Upper lobe of right lung (tissue), 1 donor: Measurements from ENCODE around the gene SLC22A4. TPM values are rescaled to one million over a fixed set of nuclear protein-coding genes. Genes with fewer than 3 reads are reported as not detected.
A peak's percentile ranks its signal among the peaks of the same experiment; 100 is the strongest.

ENCODE experiments used
- ATAC-seq: fragments of 200-7000 bp; cut with Tn5 transposase; one replicate; pipeline ENCODE4 v1.9.1; 2020; ENCODE audit warnings: mild to moderate bottlenecking, moderate library complexity
- DNase-seq: peaks from one replicate; pipeline ENCODE4 v3.0.0-alpha.2; 2020
- H3K27ac ChIP-seq: fragments of 200-600 bp; one replicate; pipeline ENCODE4 v1.8.0; 2022
- H3K27me3 ChIP-seq: fragments of 200-600 bp; one replicate; pipeline ENCODE4 v1.8.0; 2022; ENCODE audit warnings: mild to moderate bottlenecking
- H3K36me3 ChIP-seq: fragments of 200-600 bp; one replicate; pipeline ENCODE4 v1.8.0; 2022
- H3K4me1 ChIP-seq: fragments of 200-600 bp; one replicate; pipeline ENCODE4 v1.8.0; 2022
- H3K4me3 ChIP-seq: fragments of 200-600 bp; one replicate; pipeline ENCODE4 v1.8.0; 2022; ENCODE audit warnings: mild to moderate bottlenecking
- H3K9me3 ChIP-seq: fragments of 200-600 bp; one replicate; pipeline ENCODE4 v1.8.0; 2022
- CTCF ChIP-seq: fragments of 200-600 bp; IDR thresholded peaks from one replicate; pipeline ENCODE4 v1.8.0; 2022; ENCODE audit warnings: antibody characterized with exemption
- intact Hi-C: fragments of 100-400 bp; cut with DNase I; formaldehyde crosslinking; loops from one replicate; pipeline ENCODE4 v1.11.0; 2022
- total RNA-seq: library from RNA; stranded (reverse); fragmentation: NEBNext Ultra II Directional; extraction: Animal tissue kit (Norgen Biotek cat#: 25700); gene quantifications from one replicate; pipeline ENCODE4 v1.2.1, GENCODE V29; 2021
- donor health status: DM: no; HTN: yes; CAD: no; lungs with severe emphysema.

Gene SLC22A4
- total RNA-seq, 1 donor from 2014 or later = 1.8 TPM

- no peak for TF ChIP-seq CTCF
- no peak for DNase-seq
- no peaks in the 10 kb centered on the region for H3K36me3 ChIP-seq
- H3K4me3 ChIP-seq = no peak overlapping the region
- ATAC-seq = no peak
- no peaks in the 10 kb centered on the region for H3K9me3 ChIP-seq
- peaks cover 22% of the 10 kb centered on the region for H3K4me1 ChIP-seq
- peak overlapping the region; percentile 75 for H3K27ac ChIP-seq
- intact Hi-C loops = no loop called here
- no peaks in the 10 kb centered on the region for H3K27me3 ChIP-seq
Measured at GRCh38 chr5:132264546-132265335, 29.5 kb upstream of the SLC22A4 start.

- Histone ChIP-seq H3K9me3 (no peaks in the 10 kb centered on the region), H3K36me3 (no peaks in the 10 kb centered on the region), H3K4me1 (peaks cover 15% of the 10 kb centered on the region), H3K4me3 (no peak overlapping the region), H3K27me3 (no peaks in the 10 kb centered on the region), H3K27ac (peak overlapping the region; percentile 75)
- DNase-seq (no peak), ATAC-seq (peak; percentile 37)
- intact Hi-C loops = no loop called here
- no peak for TF ChIP-seq CTCF
Measured at GRCh38 chr5:132265336-132266030, 28.7 kb upstream of the SLC22A4 start.

- Histone ChIP-seq H3K4me1 (peaks cover 11% of the 10 kb centered on the region), H3K4me3 (no peak overlapping the region), H3K36me3 (no peaks in the 10 kb centered on the region), H3K27me3 (no peaks in the 10 kb centered on the region), H3K9me3 (no peaks in the 10 kb centered on the region), H3K27ac (no peak overlapping the region)
- intact Hi-C loops = no loop called here
- no peak for TF ChIP-seq CTCF
- DNase-seq = no peak
- no peak for ATAC-seq
Measured at GRCh38 chr5:132266031-132266835, 28.0 kb upstream of the SLC22A4 start.

GRCh38 chr5:132266836-132267160 lies 27.4 kb upstream of the SLC22A4 start:
- Histone ChIP-seq H3K27me3 (no peaks in the 10 kb centered on the region), H3K9me3 (no peaks in the 10 kb centered on the region), H3K4me3 (no peak overlapping the region), H3K36me3 (no peaks in the 10 kb centered on the region), H3K4me1 (peaks cover 11% of the 10 kb centered on the region), H3K27ac (no peak overlapping the region)
- no peak for DNase-seq
- intact Hi-C loops = no loop called here
- no peak for TF ChIP-seq CTCF
- ATAC-seq = no peak

GRCh38 chr5:132267166-132267739 lies 26.9 kb upstream of the SLC22A4 start:
- intact Hi-C loops = no loop called here

More at GRCh38 chr5:132267166-132267739, 26.9 kb upstream of the SLC22A4 start:
- ATAC-seq = no peak
- H3K4me3 ChIP-seq = no peak overlapping the region
- no peak overlapping the region for H3K27ac ChIP-seq
- no peak for TF ChIP-seq CTCF
- H3K27me3 ChIP-seq = no peaks in the 10 kb centered on the region
- no peaks in the 10 kb centered on the region for H3K9me3 ChIP-seq
- H3K4me1 ChIP-seq = peaks cover 11% of the 10 kb centered on the region
- no peak for DNase-seq
- H3K36me3 ChIP-seq = no peaks in the 10 kb centered on the region
